HCT116 (cell line): ENCODE results near the gene MOB3B. TPM values are rescaled to one million over a fixed set of nuclear protein-coding genes. Genes with fewer than 3 reads are reported as not detected.

ENCODE experiments used
- ATAC-seq: fragments of 200-7000 bp; cut with Tn5 transposase; 2 replicates; pipeline ENCODE4 v1.9.1; 2020; ENCODE audit warnings: mild to moderate bottlenecking, moderate library complexity
- BruUV-seq: library from RNA; stranded (reverse); fragments of 400-500 nt; replicated peaks from 2 replicates; lab custom pipeline; 2021; lab: Mats Ljungman, UMichigan
- CTCF ChIA-PET: fragments of 300-600 bp; sonication (Branson Sonifier 250); formaldehyde crosslinking; loops from one replicate; lab custom pipeline; 2021; ENCODE audit warnings: antibody characterized with exemption; lab: Charles Lee
- POLR2A ChIA-PET: fragments of 300-600, 350-600 bp; sonication (Branson Sonifier 250); formaldehyde crosslinking; loops from one replicate; lab custom pipeline; 2021; ENCODE audit warnings: antibody characterized with exemption; lab: Charles Lee
- RAD21 ChIA-PET, 2 experiments: fragments of 300-600 bp; sonication (Branson Sonifier 250); formaldehyde crosslinking; loops; one replicate each; lab custom pipeline; 2023; ENCODE audit warnings: low total read pairs in 2 of 2; ENCODE audit not compliant: uncharacterized antibody in 2 of 2, unreplicated experiment in 2 of 2, low non-redundant PET in 1 of 2; lab: Charles Lee
- DNase-seq: peaks from one replicate; pipeline ENCODE4 v3.0.0-alpha.2; 2010; ENCODE audit warnings: low read depth, low spot score
- H2AFZ ChIP-seq: fragments of 200-600 bp; shearing (Covaris generic), sonication (generic); 2 replicates; pipeline ENCODE4 v1.6.1; 2017; ENCODE audit warnings: low read depth, mixed run types, mixed read lengths, antibody characterized with exemption, low read length; ENCODE audit not compliant: poor library complexity, severe bottlenecking
- H3K27ac ChIP-seq: 2 replicates; pipeline ENCODE4 v1.5.1; 2012; ENCODE audit warnings: low read depth, low read length
- H3K27me3 ChIP-seq: fragments of 200-600 bp; sonication (generic); 2 replicates; pipeline ENCODE4 v1.6.1; 2016; ENCODE audit warnings: mixed run types, low read length, mixed read lengths; ENCODE audit not compliant: insufficient read depth
- H3K36me3 ChIP-seq, 2 experiments: fragments of 200-500 bp in 1 of 2; fragments of 200-600 bp in 1 of 2; sonication (Bioruptor generic) in 1 of 2; sonication (generic) in 1 of 2; 2 replicates each; pipeline versions ENCODE4 v1.5.1 to v1.6.1; 2014 to 2016; ENCODE audit warnings: low read length in 2 of 2, inconsistent platforms in 1 of 2, mixed read lengths in 1 of 2, mixed run types in 1 of 2; ENCODE audit not compliant: insufficient read depth in 2 of 2, control insufficient read depth in 1 of 2
- H3K4me1 ChIP-seq, 2 experiments: fragments of 200-600 bp in 1 of 2; sonication (generic) in 1 of 2; 2 replicates each; pipeline versions ENCODE4 v1.5.1 to v1.6.1; 2012 to 2017; ENCODE audit warnings: low read length in 2 of 2, inconsistent platforms in 1 of 2, mild to moderate bottlenecking in 1 of 2, mixed read lengths in 1 of 2, mixed run types in 1 of 2, moderate library complexity in 1 of 2; ENCODE audit not compliant: insufficient read depth in 2 of 2, control insufficient read depth in 1 of 2
- H3K4me2 ChIP-seq: fragments of 200-600 bp; sonication (generic); 2 replicates; pipeline ENCODE4 v1.6.1; 2017; ENCODE audit warnings: mixed run types, low read length, mixed read lengths
- H3K4me3 ChIP-seq, 2 experiments: fragments of 200-600 bp in 1 of 2; sonication (generic) in 1 of 2; replicated peaks in 1 of 2; 2 replicates each; pipeline ENCODE4 v1.5.1; 2011 to 2016; ENCODE audit warnings: low read length in 2 of 2, control low read depth in 1 of 2, low read depth in 1 of 2, mild to moderate bottlenecking in 1 of 2, mixed read lengths in 1 of 2, mixed run types in 1 of 2
- H3K79me2 ChIP-seq: fragments of 200-600 bp; sonication (generic); 2 replicates; pipeline ENCODE4 v1.6.1; 2017; ENCODE audit warnings: mild to moderate bottlenecking, mixed run types, low read length, moderate library complexity, mixed read lengths; ENCODE audit not compliant: insufficient read depth
- H3K9ac ChIP-seq: fragments of 200-600 bp; sonication (generic); 2 replicates; pipeline ENCODE4 v1.6.1; 2016; ENCODE audit warnings: low read length, mixed read lengths
- H3K9me2 ChIP-seq: fragments of 200-600 bp; sonication (generic), shearing (Covaris generic); 2 replicates; pipeline ENCODE4 v1.6.1; 2017; ENCODE audit warnings: mixed run types, mild to moderate bottlenecking, moderate library complexity; ENCODE audit not compliant: insufficient read depth
- H3K9me3 ChIP-seq, 2 experiments: fragments of 200-500 bp in 1 of 2; fragments of 200-600 bp in 1 of 2; sonication (Bioruptor generic) in 1 of 2; sonication (generic) in 1 of 2; 2 replicates each; pipeline ENCODE4 v1.6.1; 2014 to 2017; ENCODE audit warnings: low read length in 2 of 2, mixed read lengths in 2 of 2, inconsistent platforms in 1 of 2, low read depth in 1 of 2, mild to moderate bottlenecking in 1 of 2, mixed run types in 1 of 2, moderate library complexity in 1 of 2; ENCODE audit not compliant: control insufficient read depth in 1 of 2, insufficient read depth in 1 of 2
- H4K20me1 ChIP-seq: fragments of 200-600 bp; sonication (generic), shearing (Covaris generic); 2 replicates; pipeline ENCODE4 v1.6.1; 2017; ENCODE audit warnings: mixed run types, mild to moderate bottlenecking, moderate library complexity; ENCODE audit not compliant: insufficient read depth
- ATF3 ChIP-seq: IDR thresholded peaks from 2 replicates; pipeline ENCODE4 v1.6.1; 2012
- CBX3 ChIP-seq: IDR thresholded peaks from 2 replicates; pipeline ENCODE4 v1.6.1; 2012; ENCODE audit warnings: low read depth
- CTCF ChIP-seq, 3 experiments: fragments of 200-600 bp in 1 of 3; sonication (generic) in 1 of 3; IDR thresholded peaks in 2 of 3; conservative IDR thresholded peaks in 1 of 3; 2 replicates each; pipeline ENCODE4 v1.5.1; 2012 to 2017; ENCODE audit warnings: low read depth in 2 of 3, low read length in 2 of 3, antibody characterized with exemption in 1 of 3, borderline replicate concordance in 1 of 3, control low read depth in 1 of 3, mild to moderate bottlenecking in 1 of 3, mixed read lengths in 1 of 3, mixed run types in 1 of 3, moderate library complexity in 1 of 3; ENCODE audit not compliant: insufficient read depth in 1 of 3
- EGR1 ChIP-seq: IDR thresholded peaks from 2 replicates; pipeline ENCODE4 v1.6.1; 2012; ENCODE audit warnings: low read depth
- ELF1 ChIP-seq: IDR thresholded peaks from 2 replicates; pipeline ENCODE4 v1.6.1; 2012; ENCODE audit warnings: low read depth, borderline replicate concordance
- EZH2phosphoT487 ChIP-seq: fragments of 200-600 bp; IDR thresholded peaks from 2 replicates; pipeline ENCODE4 v1.6.1; 2018; ENCODE audit warnings: antibody characterized with exemption, borderline replicate concordance
- POLR2A ChIP-seq: IDR thresholded peaks from 2 replicates; pipeline ENCODE4 v1.7.0; 2011; ENCODE audit warnings: borderline replicate concordance; ENCODE audit not compliant: insufficient read depth, insufficient read length; ENCODE audit errors: extremely low read depth
- POLR2AphosphoS5 ChIP-seq: IDR thresholded peaks from 2 replicates; pipeline ENCODE4 v1.6.1; 2011; ENCODE audit warnings: mild to moderate bottlenecking, low read depth, low read length, moderate library complexity
- RAD21 ChIP-seq: IDR thresholded peaks from 2 replicates; pipeline ENCODE4 v1.6.1; 2012; ENCODE audit warnings: low read depth, mild to moderate bottlenecking
- SP1 ChIP-seq: IDR thresholded peaks from 2 replicates; pipeline ENCODE4 v1.6.1; 2012; ENCODE audit warnings: low read depth
- SRF ChIP-seq: IDR thresholded peaks from 2 replicates; pipeline ENCODE4 v1.6.1; 2012; ENCODE audit warnings: low read depth
- TCF7L2 ChIP-seq: IDR thresholded peaks from 2 replicates; pipeline ENCODE4 v1.7.0; 2011; ENCODE audit warnings: borderline replicate concordance, inconsistent platforms; ENCODE audit not compliant: insufficient read depth, insufficient read length; ENCODE audit errors: extremely low read depth
- ZFX ChIP-seq: fragments of 450-650 bp; IDR thresholded peaks from 2 replicates; pipeline ENCODE4 v1.6.1; 2017
- intact Hi-C: fragments of 100-400 bp; cut with micrococcal nuclease; formaldehyde crosslinking; loops from 2 replicates; pipeline ENCODE4 v1.10.0; 2022
- total RNA-seq: library from RNA; stranded (reverse); gene quantifications from one replicate; pipeline ENCODE4 v1.2.1, GENCODE V29; 2021; ENCODE audit not compliant: unreplicated experiment

The MOB3B gene
- total RNA-seq, 1 experiment from 2014 or later = 1.2 TPM

- no peak overlapping the region for H3K9ac ChIP-seq
- POLR2A ChIA-PET = no interaction called here
- no peaks in the 10 kb centered on the region for H3K9me3 ChIP-seq
- H3K4me2 ChIP-seq = no peak overlapping the region
- CTCF ChIA-PET = no interaction called here
- H3K79me2 ChIP-seq = no peaks in the 10 kb centered on the region
- H2AFZ ChIP-seq = no peak overlapping the region
- ATAC-seq = no peak
- no peak for TF ChIP-seq POLR2AphosphoS5
- BruUV-seq = no TSS peak
- intact Hi-C loops = loop anchor here (5.0 kb wide), 1 partner anchor 50 kb away; no protein-coding TSS in a partner anchor
- H3K27ac ChIP-seq = no peak overlapping the region
- RAD21 ChIA-PET = no interaction called here
- H3K9me2 ChIP-seq = no peaks in the 10 kb centered on the region
- DNase-seq = no peak
- H4K20me1 ChIP-seq = no peaks in the 10 kb centered on the region
- no peak overlapping the region for H3K4me3 ChIP-seq
- H3K4me1 ChIP-seq = peaks cover 0 to 4% of the 10 kb centered on the region in 2 experiments; a peak in 1 of 4 replicates
- no peaks in the 10 kb centered on the region for H3K36me3 ChIP-seq
- no peaks in the 10 kb centered on the region for H3K27me3 ChIP-seq
Observed at GRCh38 chr9:27337236-27337635, 192.4 kb downstream of the MOB3B start.

- H3K36me3 ChIP-seq = no peaks in the 10 kb centered on the region
- ChIA-PET RAD21 (no interaction called here), POLR2A (no interaction called here), CTCF (no interaction called here)
- H3K4me2 ChIP-seq = no peak overlapping the region
- no peak overlapping the region for H2AFZ ChIP-seq
- no peak overlapping the region for H3K9ac ChIP-seq
- no peaks in the 10 kb centered on the region for H3K27me3 ChIP-seq
- H3K27ac ChIP-seq = no peak overlapping the region
- ATAC-seq (no peak), DNase-seq (no peak)
- no peaks in the 10 kb centered on the region for H3K79me2 ChIP-seq
- no peaks in the 10 kb centered on the region for H4K20me1 ChIP-seq
- BruUV-seq = no TSS peak
- H3K9me2 ChIP-seq = no peaks in the 10 kb centered on the region
- intact Hi-C loops = loop anchor here (5.0 kb wide), 1 partner anchor 50 kb away; no protein-coding TSS in a partner anchor
- H3K9me3 ChIP-seq = no peaks in the 10 kb centered on the region
- peaks cover 0 to 4% of the 10 kb centered on the region in 2 experiments; a peak in 1 of 4 replicates for H3K4me1 ChIP-seq
- TF ChIP-seq CBX3 (no peak), POLR2A (no peak), SRF (no peak), CTCF (IDR thresholded peaks at IDR 0.05 in 2 of 3, conservative IDR thresholded peaks at IDR 0.05 in 1 of 3; ENCODE audit: borderline replicate concordance in 1 of 3, insufficient read depth in 1 of 3, low read depth in 2 of 3, low read length in 2 of 3) (no peak), SP1 (no peak), ELF1 (no peak), ZFX (no peak), TCF7L2 (no peak), RAD21 (no peak), EZH2phosphoT487 (no peak), EGR1 (no peak), ATF3 (no peak)
- no peak overlapping the region for H3K4me3 ChIP-seq
Observed at GRCh38 chr9:27336829-27337228, 192.8 kb downstream of the MOB3B start.
